B cell (primary cell): Measurements from ENCODE around the gene SEZ6L2. TPM values are rescaled to one million over a fixed set of nuclear protein-coding genes. Genes with fewer than 3 reads are reported as not detected.

Source experiments
- ATAC-seq: fragments of 200-7000 bp; cut with Tn5 transposase; one replicate; pipeline ENCODE4 v1.10.0; 2021; ENCODE audit warnings: low read depth, mild to moderate bottlenecking, moderate number of reproducible peaks, moderate library complexity
- CTCF ChIA-PET: fragments of 350-600 bp; sonication (Branson Sonifier 250); formaldehyde crosslinking; loops from one replicate; lab custom pipeline; 2021; ENCODE audit warnings: antibody characterized with exemption, inconsistent platforms; lab: Charles Lee
- POLR2A ChIA-PET: fragments of 350-600 bp; sonication (Branson Sonifier 250); formaldehyde crosslinking; loops from one replicate; lab custom pipeline; 2021; ENCODE audit warnings: antibody characterized with exemption; lab: Charles Lee
- DNase-seq: peaks from one replicate; pipeline ENCODE4 v3.0.0; 2013
- H2AFZ ChIP-seq: 2 replicates; pipeline ENCODE4 v1.6.1; 2012; ENCODE audit warnings: mild to moderate bottlenecking, low read depth, low read length; ENCODE audit not compliant: insufficient read depth, poor library complexity, severe bottlenecking
- H3K27ac ChIP-seq, 2 donors: 1 replicate in 1 of 2; 2 replicates in 1 of 2; pipeline ENCODE4 v1.5.1; 2012 to 2013; ENCODE audit warnings: low read length in 2 of 2, mild to moderate bottlenecking in 2 of 2, moderate library complexity in 1 of 2
- H3K27me3 ChIP-seq, 4 experiments: fragments of 200-600 bp in 1 of 4; sonication (generic) in 1 of 4; replicated peaks in 1 of 4; 1 replicate in 2 of 4; 2 replicates in 2 of 4; pipeline versions ENCODE4 v1.6.1 to v1.7.0; 2013 to 2016; ENCODE audit warnings: low read length in 3 of 4, mild to moderate bottlenecking in 2 of 4, mixed read lengths in 1 of 4, moderate library complexity in 1 of 4; ENCODE audit not compliant: insufficient read depth in 4 of 4, control insufficient read depth in 3 of 4; ENCODE audit errors: control extremely low read depth in 1 of 4
- H3K36me3 ChIP-seq, 2 experiments: replicated peaks in 1 of 2; 1 replicate in 1 of 2; 2 replicates in 1 of 2; pipeline versions ENCODE4 v1.6.1 to v1.7.1; 2013; ENCODE audit warnings: low read length in 1 of 2; ENCODE audit not compliant: insufficient read depth in 2 of 2, control insufficient read depth in 1 of 2; ENCODE audit errors: control extremely low read depth in 1 of 2, extremely low read depth in 1 of 2
- H3K4me1 ChIP-seq, 2 donors: fragments of 200-600 bp in 1 of 2; sonication (generic) in 1 of 2; 1 replicate in 1 of 2; 2 replicates in 1 of 2; pipeline versions ENCODE4 v1.5.1 to v1.6.1; 2013 to 2017; ENCODE audit warnings: low read length in 2 of 2; ENCODE audit not compliant: control insufficient read depth in 2 of 2, insufficient read depth in 2 of 2
- H3K4me2 ChIP-seq: replicated peaks from 2 replicates; pipeline ENCODE3; 2012; ENCODE audit warnings: mild to moderate bottlenecking, low read depth, low read length; ENCODE audit not compliant: poor library complexity, severe bottlenecking
- H3K4me3 ChIP-seq, 5 experiments: fragments of 200-600 bp in 1 of 5; sonication (generic) in 1 of 5; 1 replicate in 3 of 5; 2 replicates in 2 of 5; pipeline versions ENCODE4 v1.5.1 to v1.7.0; 2011 to 2016; ENCODE audit warnings: low read length in 4 of 5, mild to moderate bottlenecking in 4 of 5, low read depth in 2 of 5, control low read depth in 1 of 5, moderate library complexity in 1 of 5; ENCODE audit not compliant: insufficient read depth in 1 of 5; ENCODE audit errors: control extremely low read depth in 1 of 5, extremely low read depth in 1 of 5
- H3K79me2 ChIP-seq: fragments of 200-600 bp; sonication (generic); one replicate; pipeline ENCODE4 v1.6.0; 2016; ENCODE audit warnings: low read length; ENCODE audit not compliant: control insufficient read depth, insufficient read depth
- H3K9ac ChIP-seq: fragments of 200-600 bp; sonication (generic); 2 replicates; pipeline ENCODE4 v1.6.1; 2017; ENCODE audit warnings: mild to moderate bottlenecking, low read length, moderate library complexity
- H3K9me3 ChIP-seq, 3 donors: one replicate each; pipeline versions ENCODE4 v1.6.1 to v1.7.1; 2013; ENCODE audit warnings: low read length in 2 of 3; ENCODE audit not compliant: control insufficient read depth in 2 of 3, insufficient read depth in 1 of 3; ENCODE audit errors: control extremely low read depth in 1 of 3
- H4K20me1 ChIP-seq: 2 replicates; pipeline ENCODE4 v1.6.0; 2012; ENCODE audit warnings: mild to moderate bottlenecking, low read length; ENCODE audit not compliant: insufficient read depth, control insufficient read depth, poor library complexity, severe bottlenecking
- H3K27ac Mint-ChIP-seq: one replicate; pipeline ENCODE4 v1.8.0; 2021; ENCODE audit warnings: mixed read lengths
- H3K27me3 Mint-ChIP-seq: one replicate; pipeline ENCODE4 v1.8.0; 2021; ENCODE audit warnings: mixed read lengths
- H3K4me1 Mint-ChIP-seq: one replicate; pipeline ENCODE4 v1.8.0; 2021; ENCODE audit warnings: mixed read lengths
- H3K4me3 Mint-ChIP-seq: one replicate; pipeline ENCODE4 v1.8.0; 2021; ENCODE audit warnings: mixed read lengths
- H3K9me3 Mint-ChIP-seq: one replicate; pipeline ENCODE4 v1.8.0; 2022; ENCODE audit warnings: mixed read lengths; ENCODE audit not compliant: insufficient read depth
- CTCF ChIP-seq: fragments of 200-600 bp; IDR thresholded peaks from one replicate; pipeline ENCODE4 v1.8.0; 2022; ENCODE audit warnings: antibody characterized with exemption, mild to moderate bottlenecking
- EZH2 ChIP-seq: IDR thresholded peaks from 2 replicates; pipeline ENCODE4 v1.6.1; 2012; ENCODE audit warnings: borderline replicate concordance, low read depth, mild to moderate bottlenecking, moderate library complexity, low read length; ENCODE audit not compliant: insufficient read depth, poor library complexity, severe bottlenecking
- WGBS: methylation state at CpG from one replicate; pipeline ENCODE4 v1.1.5; 2013; ENCODE audit warnings: missing lambda C conversion rate; ENCODE audit not compliant: insufficient coverage; 5-methylcytosine and 5-hydroxymethylcytosine counted together
- intact Hi-C: fragments of 100-400 bp; cut with micrococcal nuclease; formaldehyde crosslinking; loops from one replicate; pipeline ENCODE4 v1.10.0; 2022
- polyA plus RNA-seq: library from polyadenylated mRNA; depleted of rRNA; stranded (reverse); fragments of >200 nt; gene quantifications from 2 replicates; pipeline ENCODE4 v1.2.3, GENCODE V29; 2012
- total RNA-seq, 2 donors: library from RNA; stranded (reverse); fragments of 120-200 nt in 1 of 2; gene quantifications; 1 replicate in 1 of 2; 2 replicates in 1 of 2; pipeline versions ENCODE4 v1.2.3 to v1.2.4, GENCODE V29; 2013 to 2022

SEZ6L2 gene
- total and polyA plus RNA-seq, 2 donors (not counting 1 experiment from before 2014, with no cell fraction given) = 0.10 TPM; not detected in 1

GRCh38 chr16:29839822-29840221 lies 59.5 kb downstream of the SEZ6L2 start:
- no peak overlapping the region for H3K27ac ChIP-seq
- Mint-ChIP-seq H3K9me3 (no peaks in the 10 kb centered on the region), H3K27ac (no peak overlapping the region), H3K4me3 (no peak overlapping the region), H3K27me3 (no peaks in the 10 kb centered on the region), H3K4me1 (no peaks in the 10 kb centered on the region)
- H4K20me1 ChIP-seq = no peaks in the 10 kb centered on the region
- no peaks in the 10 kb centered on the region for H3K4me1 ChIP-seq
- ChIA-PET POLR2A (interaction anchor here (0.8 kb wide), 1 partner anchor 20 kb away, joined by 3 read pairs; no protein-coding TSS in a partner anchor), CTCF (interaction anchor here (1.2 to 1.3 kb wide), 2 partner anchors 8 to 10 kb away, joined by 4 read pairs; no protein-coding TSS in a partner anchor)
- DNase-seq (no peak), ATAC-seq (no peak)
- no peak overlapping the region for H3K4me2 ChIP-seq
- H3K79me2 ChIP-seq = no peaks in the 10 kb centered on the region
- H2AFZ ChIP-seq = no peak overlapping the region
- no peaks in the 10 kb centered on the region for H3K27me3 ChIP-seq
- H3K9me3 ChIP-seq = no peaks in the 10 kb centered on the region
- peaks cover 4 to 55% of the 10 kb centered on the region in 2 experiments for H3K36me3 ChIP-seq
- no peak overlapping the region for H3K4me3 ChIP-seq
- WGBS = 96% methylated on average over 3 of the region's 6 CpGs
- intact Hi-C loops = no loop called here
- TF ChIP-seq EZH2 (no peak), CTCF (no peak)
- no peak overlapping the region for H3K9ac ChIP-seq

- no peaks in the 10 kb centered on the region for H3K9me3 Mint-ChIP-seq
- 100% methylated on average over 3 of the region's 5 CpGs for WGBS
- POLR2A ChIA-PET = interaction anchor here (1.1 kb wide), 1 partner anchor 18 kb away, joined by 3 read pairs; the partner anchor contains the start of gene MVP
- H3K36me3 ChIP-seq = peaks cover 4 to 66% of the 10 kb centered on the region in 2 experiments
- no peaks in the 10 kb centered on the region for H3K27me3 ChIP-seq
- intact Hi-C loops = no loop called here
- H3K79me2 ChIP-seq = no peaks in the 10 kb centered on the region
- no peak overlapping the region for H3K4me3 ChIP-seq
- no peaks in the 10 kb centered on the region for H3K27me3 Mint-ChIP-seq
- no peaks in the 10 kb centered on the region for H3K4me1 ChIP-seq
- no peaks in the 10 kb centered on the region for H3K4me1 Mint-ChIP-seq
- no peak overlapping the region for H3K27ac ChIP-seq
- no peak overlapping the region for H2AFZ ChIP-seq
- TF ChIP-seq CTCF (no peak), EZH2 (no peak)
- H3K27ac Mint-ChIP-seq = no peak overlapping the region
- ATAC-seq (no peak), DNase-seq (no peak)
- no peak overlapping the region for H3K4me2 ChIP-seq
- H4K20me1 ChIP-seq = no peaks in the 10 kb centered on the region
- no peaks in the 10 kb centered on the region for H3K9me3 ChIP-seq
- CTCF ChIA-PET = interaction anchor here (0.9 to 1.2 kb wide), 2 partner anchors 9 to 10 kb away, joined by 3 to 4 read pairs; no protein-coding TSS in a partner anchor
- H3K4me3 Mint-ChIP-seq = no peak overlapping the region
- H3K9ac ChIP-seq = no peak overlapping the region
Observed at GRCh38 chr16:29837841-29838240, 61.5 kb downstream of the SEZ6L2 start.
